H9 (cell line): ENCODE measurements around the gene SCN4A. TPM values are rescaled to one million over a fixed set of nuclear protein-coding genes. Genes with fewer than 3 reads are reported as not detected.

Experiments used
- DNase-seq: peaks from one replicate; pipeline ENCODE4 v3.0.0-alpha.2; 2017
- H2AFZ ChIP-seq: one replicate; pipeline ENCODE4 v1.6.1; 2013; ENCODE audit warnings: mild to moderate bottlenecking, low read length, control low read depth, moderate library complexity
- H2AK5ac ChIP-seq: 2 replicates; pipeline ENCODE4 v1.6.1; 2013; ENCODE audit warnings: low read length, control low read depth, mixed read lengths; ENCODE audit not compliant: insufficient read length
- H2BK120ac ChIP-seq: one replicate; pipeline ENCODE4 v1.6.1; 2013; ENCODE audit warnings: low read depth, mild to moderate bottlenecking, low read length, control low read depth, inconsistent platforms; ENCODE audit not compliant: poor library complexity, severe bottlenecking
- H2BK12ac ChIP-seq: 2 replicates; pipeline ENCODE4 v1.6.1; 2013; ENCODE audit warnings: low read length, control low read depth, mixed read lengths, low read depth; ENCODE audit not compliant: insufficient read length
- H2BK15ac ChIP-seq: 2 replicates; pipeline ENCODE4 v1.6.1; 2013; ENCODE audit warnings: low read depth, low read length, control low read depth
- H2BK20ac ChIP-seq: one replicate; pipeline ENCODE4 v1.6.1; 2013; ENCODE audit warnings: low read depth, mild to moderate bottlenecking, low read length, control low read depth, inconsistent platforms; ENCODE audit not compliant: poor library complexity, severe bottlenecking
- H2BK5ac ChIP-seq: 2 replicates; pipeline ENCODE4 v1.6.1; 2013; ENCODE audit warnings: low read length, control low read depth, mixed read lengths; ENCODE audit not compliant: insufficient read length
- H3K14ac ChIP-seq: 2 replicates; pipeline ENCODE4 v1.6.1; 2013; ENCODE audit warnings: low read length, control low read depth; ENCODE audit not compliant: insufficient read depth
- H3K18ac ChIP-seq: 2 replicates; pipeline ENCODE4 v1.6.1; 2013; ENCODE audit warnings: low read depth, mild to moderate bottlenecking, mixed read lengths, low read length, control low read depth; ENCODE audit not compliant: insufficient read length
- H3K23ac ChIP-seq: 2 replicates; pipeline ENCODE4 v1.6.1; 2013; ENCODE audit warnings: low read length, control low read depth, mixed read lengths, low read depth; ENCODE audit not compliant: insufficient read length
- H3K23me2 ChIP-seq: 2 replicates; pipeline ENCODE4 v1.6.1; 2013; ENCODE audit warnings: low read depth, mild to moderate bottlenecking, mixed read lengths, low read length, control low read depth; ENCODE audit not compliant: insufficient read length, poor library complexity, severe bottlenecking
- H3K27ac ChIP-seq: 2 replicates; pipeline ENCODE4 v1.5.1; 2013; ENCODE audit warnings: low read length, control low read depth, mixed read lengths, low read depth; ENCODE audit not compliant: insufficient read length
- H3K27me3 ChIP-seq: 2 replicates; pipeline ENCODE4 v1.6.1; 2013; ENCODE audit warnings: low read length, control low read depth, inconsistent platforms; ENCODE audit not compliant: insufficient read depth
- H3K4ac ChIP-seq: 2 replicates; pipeline ENCODE4 v1.6.1; 2013; ENCODE audit warnings: low read depth, mild to moderate bottlenecking, control low read depth, inconsistent platforms, low read length, moderate library complexity
- H3K4me1 ChIP-seq: 2 replicates; pipeline ENCODE4 v1.6.1; 2013; ENCODE audit warnings: low read length, control low read depth, inconsistent platforms; ENCODE audit not compliant: insufficient read depth
- H3K4me2 ChIP-seq: 2 replicates; pipeline ENCODE4 v1.6.1; 2013; ENCODE audit warnings: low read length, control low read depth, mixed read lengths; ENCODE audit not compliant: insufficient read length, insufficient read depth
- H3K56ac ChIP-seq: 2 replicates; pipeline ENCODE4 v1.6.1; 2013; ENCODE audit warnings: low read depth, mild to moderate bottlenecking, mixed read lengths, low read length, control low read depth; ENCODE audit not compliant: insufficient read length
- H3K79me1 ChIP-seq: 2 replicates; pipeline ENCODE4 v1.6.1; 2013; ENCODE audit warnings: low read depth, mild to moderate bottlenecking, moderate library complexity, low read length, control low read depth, inconsistent platforms; ENCODE audit not compliant: insufficient read depth, poor library complexity, severe bottlenecking
- H3K79me2 ChIP-seq: 2 replicates; pipeline ENCODE4 v1.6.1; 2013; ENCODE audit warnings: low read length, control low read depth, inconsistent platforms; ENCODE audit not compliant: insufficient read depth
- H3K9ac ChIP-seq: 2 replicates; pipeline ENCODE4 v1.6.1; 2013; ENCODE audit warnings: low read length, control low read depth, mixed read lengths; ENCODE audit not compliant: insufficient read length; ENCODE audit errors: extremely low read depth
- H3K9me3 ChIP-seq: one replicate; pipeline ENCODE4 v1.6.1; 2013; ENCODE audit warnings: low read depth, low read length, inconsistent platforms; ENCODE audit not compliant: control insufficient read depth
- H3T11ph ChIP-seq: one replicate; pipeline ENCODE4 v1.6.1; 2013; ENCODE audit warnings: mild to moderate bottlenecking, low read length, control low read depth, inconsistent platforms
- H4K20me1 ChIP-seq: one replicate; pipeline ENCODE4 v1.6.1; 2013; ENCODE audit not compliant: control insufficient read depth, insufficient read length, insufficient read depth
- H4K5ac ChIP-seq: 2 replicates; pipeline ENCODE4 v1.6.1; 2013; ENCODE audit warnings: low read depth, mild to moderate bottlenecking, mixed read lengths, low read length, control low read depth; ENCODE audit not compliant: insufficient read length
- H4K8ac ChIP-seq: replicated peaks from 2 replicates; pipeline ENCODE4 v1.6.1; 2013; ENCODE audit warnings: low read length, control low read depth, mixed read lengths, low read depth; ENCODE audit not compliant: insufficient read length
- H4K91ac ChIP-seq: 2 replicates; pipeline ENCODE4 v1.6.1; 2013; ENCODE audit warnings: low read depth, mild to moderate bottlenecking, moderate library complexity, mixed read lengths, low read length, control low read depth; ENCODE audit not compliant: insufficient read length
- H3K27ac Mint-ChIP-seq, 3 experiments: 2 replicates in 2 of 3; 3 replicates in 1 of 3; pipeline ENCODE4 v1.8.0; 2020 to 2021; ENCODE audit warnings: mixed read lengths in 3 of 3, mild to moderate bottlenecking in 1 of 3, moderate library complexity in 1 of 3
- H3K27me3 Mint-ChIP-seq: 2 replicates; pipeline ENCODE4 v1.8.0; 2021; ENCODE audit warnings: low read depth, mild to moderate bottlenecking, moderate library complexity, mixed read lengths
- H3K36me3 Mint-ChIP-seq, 3 experiments: 2 replicates in 2 of 3; 3 replicates in 1 of 3; pipeline ENCODE4 v1.8.0; 2020 to 2021; ENCODE audit warnings: low read depth in 3 of 3, mixed read lengths in 3 of 3; ENCODE audit not compliant: insufficient read depth in 1 of 3
- H3K4me1 Mint-ChIP-seq, 2 experiments: 2 replicates each; pipeline ENCODE4 v1.8.0; 2020; ENCODE audit warnings: mixed read lengths in 2 of 2
- H3K4me3 Mint-ChIP-seq, 2 experiments: 2 replicates in 1 of 2; 3 replicates in 1 of 2; pipeline ENCODE4 v1.8.0; 2020 to 2021; ENCODE audit warnings: mild to moderate bottlenecking in 2 of 2, mixed read lengths in 2 of 2, moderate library complexity in 1 of 2
- H3K9me3 Mint-ChIP-seq, 2 experiments: 2 replicates in 1 of 2; 3 replicates in 1 of 2; pipeline ENCODE4 v1.8.0; 2020; ENCODE audit warnings: mild to moderate bottlenecking in 2 of 2, mixed read lengths in 2 of 2, moderate library complexity in 1 of 2
- WGBS: extraction: QIAGEN DNeasy Blood & Tissue Kit; methylation state at CpG from one replicate; pipeline ENCODE4 v1.1.7; 2013; ENCODE audit warnings: missing lambda C conversion rate, low lambda C conversion rate, mixed read lengths; ENCODE audit not compliant: insufficient read length; ENCODE audit errors: extremely low coverage; 5-methylcytosine and 5-hydroxymethylcytosine counted together
- total RNA-seq: library from RNA; stranded (reverse); gene quantifications from 2 replicates; pipeline ENCODE4 v1.2.1, GENCODE V29; 2021
- TF ChIP-seq, protein P1 (sequence below): fragments of 200-600 bp; sonication (generic); conservative IDR thresholded peaks from 3 replicates; pipeline ENCODE4 v1.8.0; 2021; ENCODE audit warnings: antibody characterized with exemption, mild to moderate bottlenecking

Gene SCN4A
- total RNA-seq, 1 experiment from 2014 or later, result 5.8 TPM

- H2AFZ ChIP-seq, result no peak overlapping the region
- H3K9me3 ChIP-seq, result no peaks in the 10 kb centered on the region
- H4K8ac ChIP-seq, result no peak overlapping the region
- H2AK5ac ChIP-seq, result no peak overlapping the region
- no peak overlapping the region for H3K27ac ChIP-seq
- H3K9ac ChIP-seq, result no peak overlapping the region
- H3K79me1 ChIP-seq, result no peaks in the 10 kb centered on the region
- no peak overlapping the region for H3K4ac ChIP-seq
- no peak overlapping the region for H2BK20ac ChIP-seq
- peaks cover 11% of the 10 kb centered on the region for H3K23me2 ChIP-seq
- no peak overlapping the region for H3K23ac ChIP-seq
- no peak overlapping the region for H4K5ac ChIP-seq
- 0 out of 2 replicates have a peak, but pooled peaks cover 3% of the 10 kb centered on the region for H3K4me1 ChIP-seq
- H3K56ac ChIP-seq, result no peak overlapping the region
- Mint-ChIP-seq H3K27ac (no peak overlapping the region), H3K27me3 (peaks cover 53% of the 10 kb centered on the region), H3K4me1 (peaks cover 3 to 15% of the 10 kb centered on the region in 2 experiments), H3K36me3 (0 out of 7 replicates have a peak, but pooled peaks cover 0 to 2% (median 0%) of the 10 kb centered on the region in 3 experiments), H3K9me3 (no peaks in the 10 kb centered on the region; a peak in 1 of 5 replicates), H3K4me3 (peak overlapping the region; percentile 87 to 91)
- no peaks in the 10 kb centered on the region for H3K79me2 ChIP-seq
- TF ChIP-seq, protein P1, sequence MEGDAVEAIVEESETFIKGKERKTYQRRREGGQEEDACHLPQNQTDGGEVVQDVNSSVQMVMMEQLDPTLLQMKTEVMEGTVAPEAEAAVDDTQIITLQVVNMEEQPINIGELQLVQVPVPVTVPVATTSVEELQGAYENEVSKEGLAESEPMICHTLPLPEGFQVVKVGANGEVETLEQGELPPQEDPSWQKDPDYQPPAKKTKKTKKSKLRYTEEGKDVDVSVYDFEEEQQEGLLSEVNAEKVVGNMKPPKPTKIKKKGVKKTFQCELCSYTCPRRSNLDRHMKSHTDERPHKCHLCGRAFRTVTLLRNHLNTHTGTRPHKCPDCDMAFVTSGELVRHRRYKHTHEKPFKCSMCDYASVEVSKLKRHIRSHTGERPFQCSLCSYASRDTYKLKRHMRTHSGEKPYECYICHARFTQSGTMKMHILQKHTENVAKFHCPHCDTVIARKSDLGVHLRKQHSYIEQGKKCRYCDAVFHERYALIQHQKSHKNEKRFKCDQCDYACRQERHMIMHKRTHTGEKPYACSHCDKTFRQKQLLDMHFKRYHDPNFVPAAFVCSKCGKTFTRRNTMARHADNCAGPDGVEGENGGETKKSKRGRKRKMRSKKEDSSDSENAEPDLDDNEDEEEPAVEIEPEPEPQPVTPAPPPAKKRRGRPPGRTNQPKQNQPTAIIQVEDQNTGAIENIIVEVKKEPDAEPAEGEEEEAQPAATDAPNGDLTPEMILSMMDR, result no peak
- no peak overlapping the region for H2BK12ac ChIP-seq
- no peak overlapping the region for H4K91ac ChIP-seq
- peak; percentile 59 for DNase-seq
- H2BK5ac ChIP-seq, result no peak overlapping the region
- no peaks in the 10 kb centered on the region for H4K20me1 ChIP-seq
- no peak overlapping the region for H2BK15ac ChIP-seq
- WGBS, result no CpG with 5 or more reads among the region's 33 CpGs
- H3T11ph ChIP-seq, result no peak overlapping the region
- peaks cover 6% of the 10 kb centered on the region; the same call in 1 of the 2 replicates for H3K27me3 ChIP-seq
- no peak overlapping the region for H3K18ac ChIP-seq
- no peak overlapping the region for H3K14ac ChIP-seq
- H2BK120ac ChIP-seq, result no peak overlapping the region
- H3K4me2 ChIP-seq, result peak overlapping the region; percentile 79
Observed at GRCh38 chr17:63998721-63999679, 26.3 kb upstream of the SCN4A start.
